ENCODE data around the gene SLC25A27.

DNA sequence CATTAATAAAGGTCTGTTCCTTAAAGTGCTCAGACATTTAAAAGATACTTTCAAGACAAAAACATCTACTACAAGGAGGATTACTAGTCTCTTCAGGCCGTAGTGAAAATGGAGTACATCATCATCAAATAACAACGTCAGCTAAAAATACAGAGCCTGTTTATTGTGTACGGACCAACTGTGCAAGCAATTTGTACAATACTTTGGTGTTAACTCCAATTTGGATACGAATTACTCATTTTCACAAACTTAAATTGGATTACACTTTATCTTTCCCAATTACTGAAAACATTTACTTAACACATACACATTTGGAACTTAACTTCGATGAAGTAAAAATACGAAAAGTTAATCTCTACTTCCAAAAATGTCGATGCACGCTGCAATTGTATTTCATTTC lies 959 bp upstream of the SLC25A27 start:
- TF ChIP-seq GATA2 (IDR thresholded peaks at IDR 0.05; ENCODE audit: low read depth, low read length) = no peak
- no peak for TF ChIP-seq GATA3 (IDR thresholded peaks at IDR 0.05; ENCODE audit: low read depth, low read length)
